Activated effector memory CD4-positive, alpha-beta T cell treated with Interleukin-2 at 50 U/mL for 16 hours (primary cell): Measurements from ENCODE around the gene CAMK1D.
"Not testable (repeated sequence)": the region's sequence is repeated elsewhere in the genome, so short reads cannot be mapped to it uniquely, and the experiment has no call there.

Experiments
- DNase-seq: peaks from one replicate; pipeline ENCODE4 v3.0.0-alpha.2; 2020

Gene CAMK1D

DNA sequence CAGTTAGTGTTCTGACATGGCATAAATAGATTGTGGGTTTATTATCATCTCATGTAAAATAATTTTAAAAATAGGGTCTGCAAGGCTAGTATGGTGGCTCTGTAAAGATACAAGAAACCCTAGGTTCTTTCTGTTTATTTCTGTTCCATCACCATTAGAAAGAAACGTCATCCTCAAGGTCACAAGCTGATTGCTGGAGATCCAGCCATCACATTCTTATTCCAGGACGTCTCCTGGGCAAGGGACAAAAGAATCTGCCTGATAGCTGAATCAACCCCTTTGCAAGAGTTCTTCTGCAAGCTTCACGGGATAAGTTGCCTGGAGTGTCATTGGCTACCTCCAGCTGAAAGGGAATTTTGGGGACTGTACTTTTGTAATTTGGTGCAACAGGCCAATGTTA is 184.4 kb downstream of the CAMK1D start:
- no peak for DNase-seq

DNA sequence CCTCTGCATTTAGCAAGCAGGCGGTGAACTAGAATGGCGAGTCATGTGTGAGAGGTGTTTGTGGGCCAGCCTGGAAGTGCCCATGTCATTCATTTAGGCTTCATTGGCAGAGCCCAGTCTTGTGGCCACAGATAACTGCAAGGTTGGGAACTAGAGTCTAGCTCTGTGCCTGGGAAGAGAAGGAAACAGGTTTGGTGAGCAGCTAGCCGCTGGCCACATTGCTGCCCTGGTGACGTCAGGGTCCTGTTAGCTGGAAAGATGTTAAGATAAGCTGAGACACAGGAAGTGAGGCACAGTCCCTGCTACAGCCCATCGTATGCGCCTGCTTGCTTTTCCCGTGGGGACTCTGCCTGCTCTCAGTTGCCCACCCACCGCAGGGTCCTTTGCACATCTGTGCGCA is 185.5 kb downstream of the CAMK1D start:
- DNase-seq: no peak

DNA sequence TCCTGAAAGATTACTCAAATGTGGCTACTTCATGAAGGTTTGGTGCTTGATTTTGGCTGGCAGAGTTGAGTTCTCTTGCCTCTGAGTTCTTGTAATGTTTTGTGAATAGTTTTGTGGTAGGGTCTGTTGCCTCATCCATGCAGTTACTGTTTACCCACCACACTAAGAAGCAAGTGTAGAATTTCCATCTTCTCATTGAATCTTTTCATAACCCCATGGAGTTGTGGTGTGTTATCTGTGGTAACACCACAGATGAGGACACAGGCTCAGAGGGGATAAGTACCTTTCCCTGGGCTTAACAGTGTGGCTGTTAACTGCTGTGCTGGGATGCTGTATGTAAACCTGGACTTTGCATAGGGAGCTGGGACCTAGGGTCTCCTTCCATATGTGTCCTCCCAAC is 186.3 kb downstream of the CAMK1D start:
- no peak for DNase-seq

DNA sequence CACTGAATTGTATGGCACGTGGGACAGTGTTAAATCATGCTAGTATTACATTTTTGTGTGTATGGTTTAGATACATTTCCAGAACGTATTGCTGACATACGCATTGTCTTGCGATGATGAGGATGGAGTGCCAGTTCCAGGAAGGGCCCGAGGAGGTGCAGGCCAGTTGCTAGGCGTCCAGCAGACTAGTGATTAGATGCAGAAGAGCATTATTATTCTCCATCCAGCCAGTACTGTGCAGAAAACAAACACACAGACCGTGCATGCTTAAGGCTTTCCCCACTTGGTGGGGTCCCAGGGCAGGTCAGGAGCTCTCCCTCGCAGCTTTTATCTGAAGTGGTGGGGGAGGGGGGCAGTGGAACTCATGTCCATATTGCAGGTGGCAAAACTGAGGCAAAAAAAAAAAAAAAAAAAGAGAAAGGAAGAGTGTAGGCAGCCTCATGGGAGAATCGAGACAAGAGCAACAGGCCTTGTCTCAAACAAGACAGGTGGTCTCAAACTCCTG is 189.2 kb downstream of the CAMK1D start:
- no peak for DNase-seq

DNA sequence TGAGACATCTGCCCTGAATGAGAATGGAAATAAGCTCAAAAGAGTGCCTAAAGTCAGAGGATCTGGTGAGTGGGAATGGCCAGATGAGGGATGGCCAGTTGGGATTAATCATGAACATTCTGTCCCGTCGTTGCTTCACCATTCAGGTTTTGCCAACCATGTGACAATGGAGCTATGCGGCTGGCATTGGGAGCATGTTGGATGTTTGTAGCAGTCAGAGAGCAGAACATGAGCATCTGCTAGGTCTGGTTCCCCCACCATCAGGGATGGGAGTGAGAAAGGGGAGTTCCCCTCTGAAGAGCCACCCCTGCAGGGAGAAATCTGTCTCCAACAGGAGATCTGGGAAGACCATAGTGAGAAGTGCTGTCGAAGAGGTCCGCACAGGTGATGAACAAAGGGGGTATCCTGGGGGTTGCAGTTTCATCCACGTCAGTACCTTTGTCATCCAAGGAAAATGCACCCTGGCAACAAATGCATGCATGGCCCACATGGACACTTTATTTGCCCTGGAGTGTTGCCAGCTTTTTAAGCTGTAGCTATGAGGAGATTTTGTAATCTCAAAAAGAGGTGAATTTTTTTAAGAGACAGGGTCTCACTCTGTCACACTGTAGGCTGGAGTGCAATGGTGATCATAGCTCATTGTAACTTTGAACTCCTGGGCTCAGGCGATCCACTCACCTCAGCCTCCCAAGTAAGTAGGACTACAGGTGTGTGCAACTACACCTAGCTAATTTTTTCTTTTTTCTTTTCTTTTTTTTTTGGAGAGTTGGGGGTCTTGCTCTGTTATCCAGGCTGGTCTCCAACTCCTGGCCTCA is 190.2 kb downstream of the CAMK1D start:
- DNase-seq: no peak

DNA sequence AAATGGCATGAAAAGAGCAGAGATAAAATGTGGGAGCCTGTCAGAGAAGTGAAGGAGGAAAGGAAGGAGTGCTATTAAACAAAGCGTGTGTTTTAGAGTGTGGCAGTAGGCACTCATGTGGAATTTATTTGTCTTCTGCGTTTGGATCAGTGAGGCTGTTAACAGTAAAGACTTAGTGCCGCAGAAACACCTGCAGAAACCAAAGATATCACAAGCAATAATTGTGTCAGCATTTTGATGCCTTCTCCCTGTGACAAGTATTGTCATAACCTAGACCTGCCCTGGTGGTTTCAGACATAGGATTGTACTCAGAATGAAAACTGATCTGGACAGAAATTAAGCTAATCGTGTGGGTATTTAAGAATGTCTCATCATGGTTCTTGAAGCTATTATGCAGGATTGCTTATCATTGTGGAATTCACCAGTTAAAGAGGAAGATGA is 191.0 kb downstream of the CAMK1D start:
- no peak for DNase-seq

DNA sequence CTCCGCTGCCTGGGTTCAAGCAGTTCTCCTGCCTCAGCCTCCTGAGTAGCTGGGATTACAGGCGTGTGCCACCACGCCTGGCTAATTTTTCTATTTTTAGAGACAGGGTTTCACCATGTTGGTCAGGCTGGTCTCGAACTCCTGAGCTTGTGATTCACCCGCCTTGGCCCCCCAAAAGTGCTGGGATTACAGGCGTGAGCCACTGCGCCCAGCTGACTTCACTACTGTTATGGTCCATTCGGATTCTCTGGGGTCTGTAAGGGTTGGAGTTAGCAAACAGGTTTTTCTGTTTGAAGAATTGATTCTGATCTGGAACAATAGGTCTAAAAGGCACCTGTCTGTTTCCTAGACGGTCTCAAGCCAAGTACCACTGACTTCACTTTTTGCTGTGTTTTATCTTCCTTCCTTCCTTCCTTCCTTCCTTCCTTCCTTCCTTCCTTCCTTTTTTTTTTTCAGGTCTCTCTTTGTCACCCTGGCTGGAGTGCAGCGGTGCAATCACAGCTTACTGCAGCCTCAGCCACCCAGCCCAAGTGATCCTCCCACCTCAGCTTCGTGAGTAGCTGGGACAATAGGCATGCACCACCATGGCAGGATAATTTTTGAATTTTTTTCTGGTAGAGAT is 192.2 kb downstream of the CAMK1D start:
- no peak for DNase-seq

DNA sequence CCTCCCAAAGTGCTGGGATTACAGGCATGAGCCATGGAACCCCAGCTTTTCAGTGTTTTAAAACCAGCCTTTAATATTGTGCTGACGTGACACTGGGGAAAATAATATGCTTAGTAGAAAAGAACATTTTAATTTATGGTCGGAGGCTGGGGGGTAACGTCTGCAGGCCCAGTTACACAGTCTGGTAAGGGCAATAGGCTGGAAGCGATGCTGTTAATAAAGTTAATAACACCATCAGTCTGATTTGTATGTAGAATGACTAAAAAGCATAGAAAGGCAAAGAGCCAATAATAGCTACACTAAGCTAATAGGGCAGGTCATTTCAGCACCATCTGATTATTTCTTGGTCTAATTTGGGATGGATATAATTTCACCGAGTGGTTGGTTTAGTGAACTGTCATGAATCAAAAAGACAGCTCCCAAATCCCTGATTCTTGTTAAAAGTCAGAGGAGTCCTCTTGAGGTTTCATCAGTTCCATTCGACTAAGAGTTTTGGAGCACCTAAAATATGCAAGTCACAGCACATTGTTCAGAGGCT is 192.9 kb downstream of the CAMK1D start:
- DNase-seq: no peak

DNA sequence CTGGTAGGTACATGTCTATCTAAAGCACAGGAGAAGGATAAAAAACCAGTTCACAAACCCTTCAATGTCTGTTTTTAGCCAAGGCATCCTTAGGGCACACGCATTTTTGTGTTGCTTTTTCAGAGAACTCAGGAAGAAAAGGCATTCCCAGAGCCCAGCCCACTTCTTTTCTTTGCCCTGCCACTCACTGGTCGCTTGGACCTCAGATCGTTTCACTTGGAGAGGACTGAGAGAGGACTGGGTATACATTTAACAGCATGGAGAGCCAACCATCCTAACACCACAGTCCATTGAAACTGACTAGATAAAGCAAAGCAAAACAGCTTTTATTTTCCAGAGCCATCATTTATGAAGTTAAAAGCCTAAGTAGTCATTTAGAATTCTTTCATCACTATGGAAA is 194.2 kb downstream of the CAMK1D start:
- DNase-seq: no peak

DNA sequence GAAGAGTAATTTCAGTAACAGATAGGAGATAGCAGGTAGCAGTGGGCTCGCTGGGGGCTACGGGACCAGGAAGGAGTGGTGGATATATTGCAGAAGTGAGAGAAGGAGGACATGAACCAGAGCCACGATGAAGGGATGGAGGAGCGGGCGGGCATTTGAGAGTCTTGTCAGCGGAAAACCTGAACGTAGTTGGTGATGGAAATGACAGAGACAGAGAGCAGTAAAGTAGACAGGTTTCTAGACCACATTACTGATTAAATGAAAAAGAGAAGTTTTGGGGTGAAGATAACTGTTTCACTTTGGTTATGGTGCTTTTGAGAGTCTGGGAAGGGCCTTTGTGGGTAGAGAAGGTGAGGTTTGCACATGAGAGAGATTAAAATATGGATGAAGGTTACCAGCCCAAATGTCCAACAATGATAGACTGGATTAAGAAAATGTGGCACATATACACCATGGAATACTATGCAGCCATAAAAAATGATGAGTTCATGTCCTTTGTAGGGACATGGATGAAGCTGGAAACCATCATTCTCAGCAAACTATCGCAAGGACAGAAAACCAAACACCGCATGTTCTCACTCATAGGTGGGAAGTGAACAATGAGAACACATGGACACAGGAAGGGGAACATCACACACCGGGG is 196.9 kb downstream of the CAMK1D start:
- not testable (repeated sequence) for DNase-seq

DNA sequence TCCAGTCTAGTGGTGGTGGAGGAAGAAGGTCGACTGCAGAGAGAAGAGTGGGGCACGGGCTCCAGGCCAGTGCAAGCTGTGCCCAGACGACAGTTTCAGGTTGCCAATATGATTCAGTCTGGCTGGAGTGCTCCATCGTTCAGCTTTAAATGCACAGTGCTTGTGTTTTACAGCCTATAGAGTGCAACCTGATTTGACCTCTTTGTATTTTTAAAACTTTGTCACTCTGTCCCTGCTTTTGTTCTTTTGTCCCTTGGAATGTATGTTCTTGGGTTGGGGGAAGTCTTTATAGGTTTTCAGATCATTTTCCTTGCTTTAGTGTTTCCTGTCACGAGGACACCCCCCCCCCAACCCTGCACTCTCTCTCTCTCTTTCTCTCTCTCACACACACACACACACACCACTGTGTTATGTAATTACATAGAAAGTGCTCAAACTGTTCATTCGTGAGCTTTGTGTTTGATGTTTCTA is 198.0 kb downstream of the CAMK1D start:
- no peak for DNase-seq

DNA sequence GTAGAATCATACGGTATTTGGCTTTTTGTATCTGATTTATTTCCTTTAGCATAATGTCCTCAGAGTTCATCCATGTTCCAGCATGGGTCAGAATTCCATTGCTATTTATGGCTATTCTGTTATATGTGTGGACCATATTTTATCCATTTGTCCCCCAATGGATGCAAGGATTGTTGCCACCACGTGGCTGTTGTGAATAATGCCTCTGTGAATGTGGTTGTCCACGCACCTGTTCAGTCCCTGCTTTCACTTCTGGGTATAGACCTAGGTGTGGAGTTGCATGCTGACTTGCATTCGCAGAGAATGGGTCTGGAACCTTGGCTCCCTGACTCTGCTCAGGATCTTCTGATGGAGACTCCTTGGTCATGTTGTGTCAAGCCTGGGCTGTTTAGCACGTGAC is 199.9 kb downstream of the CAMK1D start:
- DNase-seq: no peak

DNA sequence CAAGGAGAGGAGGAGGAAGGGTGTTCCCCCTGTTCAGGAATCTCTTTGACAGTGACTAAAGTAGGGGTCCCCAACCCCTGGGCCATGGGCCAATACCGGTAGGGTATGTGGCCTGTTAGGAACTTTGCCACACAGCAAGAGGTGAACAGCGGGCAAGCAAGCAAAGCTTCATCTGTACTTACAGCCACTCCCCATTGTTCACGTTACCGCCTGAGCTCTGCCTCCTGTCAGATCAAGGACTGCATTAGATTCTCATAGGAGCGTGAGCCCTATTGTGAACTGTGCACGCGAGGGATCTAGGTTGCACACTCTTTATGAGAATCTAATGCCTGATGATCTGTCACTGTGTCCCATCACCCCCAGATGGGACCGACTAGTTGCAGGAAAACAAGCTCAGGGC is 201.6 kb downstream of the CAMK1D start:
- DNase-seq: no peak

DNA sequence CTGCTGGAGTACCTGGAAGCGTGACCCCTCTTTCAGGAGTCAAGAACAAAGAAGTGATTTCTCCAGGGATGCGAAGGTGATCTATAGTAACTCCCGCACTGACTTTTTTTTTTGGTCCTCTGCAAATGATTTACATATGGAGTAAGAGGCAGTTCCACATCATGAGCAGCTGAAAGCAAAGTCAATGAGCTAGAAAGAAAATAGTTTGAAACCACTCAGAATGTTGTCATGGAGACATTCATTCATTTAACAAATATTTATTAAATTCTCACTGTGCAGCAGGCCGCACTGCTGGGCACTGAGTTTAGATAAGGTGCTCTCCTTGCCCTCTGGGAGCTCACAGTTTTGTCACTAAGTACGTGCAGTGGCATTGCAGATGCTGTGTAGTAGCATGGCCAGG is 206.7 kb downstream of the CAMK1D start:
- no peak for DNase-seq

DNA sequence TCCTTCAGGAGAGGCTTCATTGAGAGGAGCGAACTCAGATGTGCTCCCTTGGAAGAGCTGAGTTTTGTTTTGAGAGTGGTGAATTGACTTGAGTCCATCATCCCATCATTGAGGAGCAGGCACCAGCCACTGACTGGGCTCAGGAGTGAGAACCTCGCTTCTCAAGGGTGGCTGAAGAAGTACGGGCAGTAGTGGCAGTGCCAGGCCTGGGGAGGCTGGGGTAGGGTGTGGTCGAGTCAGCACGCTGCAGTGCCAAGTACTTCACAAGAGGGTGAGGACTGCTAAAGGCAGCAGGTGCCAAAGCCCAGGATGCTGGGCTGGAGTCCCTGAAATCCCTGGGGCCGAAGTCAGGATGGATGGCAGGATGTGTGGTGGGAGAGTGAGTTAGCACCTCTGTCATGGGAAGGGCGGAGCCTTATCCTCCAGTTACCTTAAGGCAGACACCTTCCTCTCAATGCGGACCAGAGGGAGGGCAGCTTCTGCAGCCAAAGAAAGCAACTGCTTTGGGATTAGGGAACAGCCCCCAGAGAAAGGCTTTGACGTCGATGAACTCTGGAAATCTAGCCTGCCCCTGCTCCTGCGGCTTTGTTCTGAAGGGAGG is 210.3 kb downstream of the CAMK1D start:
- DNase-seq: no peak

DNA sequence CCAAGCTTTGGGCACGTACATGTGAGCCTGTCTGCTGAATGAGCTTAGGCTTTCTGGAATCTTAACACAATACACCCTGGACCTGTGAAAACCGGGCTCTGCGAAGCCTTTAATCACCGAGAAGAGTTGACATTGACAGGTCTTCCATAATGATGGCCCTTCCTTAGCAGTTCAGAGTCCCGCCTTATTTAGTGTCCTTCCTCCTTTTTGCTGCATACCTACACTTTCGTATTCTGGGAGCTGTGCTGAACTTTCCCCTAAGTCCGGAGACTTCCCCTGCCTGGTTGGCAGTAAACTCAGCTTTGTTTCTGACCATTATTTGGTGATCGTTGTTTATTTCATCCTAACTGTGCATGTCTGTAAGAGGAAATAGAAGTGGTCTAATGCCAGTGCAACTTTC is 212.0 kb downstream of the CAMK1D start:
- no peak for DNase-seq

DNA sequence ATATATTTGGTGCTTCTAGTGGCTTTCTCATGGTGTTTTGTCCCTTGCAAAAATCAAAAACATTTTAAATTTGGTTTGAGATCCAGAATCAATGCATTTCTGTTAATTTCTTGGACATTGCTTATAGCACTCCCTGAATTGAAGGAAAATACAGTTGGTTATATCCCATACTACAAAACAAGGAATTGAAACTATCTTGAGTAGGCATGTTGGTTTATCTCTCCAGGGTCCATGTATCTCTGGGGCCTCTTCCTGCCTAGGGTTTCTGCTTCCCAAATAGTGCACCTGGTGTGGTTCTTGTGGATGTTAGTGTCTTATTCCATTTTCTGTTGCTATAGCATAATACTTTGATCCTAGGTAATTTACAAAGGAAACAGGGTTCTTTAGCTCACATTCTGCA is 212.4 kb downstream of the CAMK1D start:
- no peak for DNase-seq

DNA sequence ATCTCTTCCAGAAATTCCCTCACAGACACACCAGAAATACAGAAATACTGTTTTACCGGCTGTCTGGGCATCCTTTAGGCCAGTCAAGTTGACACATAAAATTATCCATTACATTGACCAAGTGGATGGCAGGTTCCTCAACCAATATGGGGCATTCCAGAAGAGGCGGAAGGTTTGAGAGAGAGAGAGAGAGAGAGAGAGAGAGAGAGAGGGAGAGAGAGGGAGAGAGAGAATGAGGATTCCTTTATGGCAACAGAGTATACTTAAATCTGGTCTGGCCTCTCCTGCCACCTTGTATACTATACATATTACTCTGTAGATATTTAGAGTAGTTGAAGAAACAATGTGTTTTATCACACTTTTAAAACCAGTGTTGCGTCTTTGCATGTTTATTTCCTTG is 214.1 kb downstream of the CAMK1D start:
- no peak for DNase-seq

DNA sequence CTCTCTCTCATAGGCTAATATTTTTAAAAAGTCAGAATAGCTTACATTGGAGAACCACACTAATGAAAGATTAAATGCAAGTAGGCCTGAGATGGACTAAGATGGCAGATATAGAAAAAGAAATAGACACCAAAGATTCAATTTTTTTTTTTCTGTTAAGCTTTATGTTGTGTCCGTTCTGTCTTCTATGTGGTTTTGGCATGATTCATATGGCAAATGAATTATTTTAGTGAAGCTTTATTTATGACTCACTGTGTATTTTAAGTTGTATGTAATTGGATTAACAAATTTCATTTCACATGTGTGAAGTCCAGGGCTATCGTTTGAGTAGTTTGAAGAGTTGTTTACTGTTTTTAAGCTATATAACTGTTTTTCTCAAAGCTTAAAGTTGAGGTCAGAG is 214.8 kb downstream of the CAMK1D start:
- DNase-seq: no peak

DNA sequence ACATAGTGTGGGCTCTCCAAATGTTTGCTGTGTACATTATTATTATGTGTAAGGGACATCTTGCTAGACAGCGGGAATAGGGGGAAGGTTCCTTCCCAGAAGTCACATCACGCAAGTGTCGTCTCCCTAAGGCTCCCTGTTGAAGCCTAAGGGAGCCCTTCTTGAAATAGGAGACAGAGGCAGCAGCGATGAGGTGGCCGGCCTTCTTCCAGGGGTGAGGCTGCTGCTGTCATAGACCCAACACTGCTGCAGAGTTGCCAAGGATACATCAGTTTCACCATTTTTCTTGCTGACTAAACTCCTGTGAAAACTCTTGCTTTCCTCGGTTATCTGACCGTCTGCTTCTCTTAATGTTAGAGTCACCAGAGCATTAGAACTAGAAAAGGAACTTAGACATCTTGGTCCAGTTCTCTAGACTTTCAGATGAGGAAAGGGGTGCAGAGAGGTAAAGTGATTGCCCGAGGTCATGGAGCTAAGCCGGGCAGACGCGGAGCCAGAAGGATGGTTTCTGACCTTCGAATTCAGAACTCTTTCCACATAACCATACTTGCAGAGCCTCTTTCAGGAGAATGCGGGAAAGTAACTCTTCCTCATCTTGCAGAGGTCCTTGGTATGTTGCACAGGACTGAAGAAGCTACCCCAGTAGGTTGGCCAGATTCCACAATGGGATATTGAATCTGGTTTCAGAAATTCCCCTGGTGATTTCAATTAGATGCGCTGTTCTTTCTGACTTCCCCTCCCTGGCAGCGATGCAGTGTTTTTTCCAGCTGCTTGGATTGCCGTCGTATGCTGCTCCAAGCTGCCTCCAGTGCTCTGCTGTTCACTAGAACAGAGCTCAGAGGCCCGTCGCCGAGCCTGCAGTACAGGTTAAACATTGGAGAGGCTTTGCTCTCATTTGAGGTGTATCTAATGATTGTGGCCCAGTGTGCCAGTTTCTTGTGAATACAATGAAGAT is 217.1 kb downstream of the CAMK1D start:
- DNase-seq: no peak

DNA sequence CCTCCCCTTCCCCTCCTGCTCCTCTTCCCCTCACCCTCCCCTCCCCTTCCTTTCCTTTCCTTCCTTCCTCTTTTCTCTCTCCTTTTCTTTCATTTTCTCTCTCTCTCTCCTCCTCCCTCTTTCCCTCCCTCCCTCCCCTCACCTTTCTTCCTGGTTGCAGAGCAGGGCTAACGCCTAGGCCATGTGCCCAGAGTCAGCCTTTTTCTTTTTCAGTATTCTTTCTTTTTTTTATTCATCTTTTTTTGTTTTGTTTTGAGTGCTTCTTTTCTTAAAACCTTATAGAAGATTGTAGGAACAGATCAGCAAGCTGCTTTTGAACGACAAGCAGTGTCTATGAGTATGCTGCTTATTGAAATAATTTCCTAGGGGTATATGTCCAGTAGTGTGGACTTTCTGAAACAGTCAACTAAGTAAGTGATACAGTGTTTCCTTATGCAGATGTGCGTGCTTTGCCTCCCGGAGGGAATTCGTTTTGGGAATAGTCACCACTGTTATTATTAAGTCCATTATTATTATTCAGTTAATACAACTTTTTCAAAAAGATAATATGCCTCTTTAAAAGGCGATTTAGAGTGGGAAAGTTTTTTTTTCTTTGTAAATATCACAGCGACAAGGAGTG is 219.2 kb downstream of the CAMK1D start:
- no peak for DNase-seq

DNA sequence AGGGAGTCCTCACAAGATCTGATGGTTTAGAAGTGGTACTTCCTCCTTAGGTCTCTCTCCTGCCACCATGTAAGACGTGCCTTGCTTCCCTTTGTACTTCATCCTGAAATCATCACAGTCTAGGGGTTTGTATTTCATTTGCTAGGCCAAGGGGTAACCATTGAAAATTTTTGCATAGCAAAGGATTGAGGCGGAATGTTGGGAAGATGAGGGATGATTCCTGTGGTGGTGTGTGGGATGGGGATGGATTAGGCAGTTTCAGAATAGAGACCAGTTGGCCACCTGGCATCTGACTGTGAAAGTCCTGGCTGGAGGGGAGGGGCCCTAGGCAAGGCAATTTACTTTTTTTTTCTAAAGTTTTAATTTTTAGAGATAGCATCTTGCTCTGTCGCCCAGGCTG is 222.9 kb downstream of the CAMK1D start:
- DNase-seq: no peak
